Caco-2 (cell line): ENCODE measurements around the gene SIMC1. TPM values are rescaled to one million over a fixed set of nuclear protein-coding genes. Genes with fewer than 3 reads are reported as not detected.
"Not testable (repeated sequence)": the region's sequence is repeated elsewhere in the genome, so short reads cannot be mapped to it uniquely, and the experiment has no call there.

Experiments
- Bru-seq: library from RNA; stranded (reverse); fragments of 400-500 nt; gene quantifications from one replicate; lab custom pipeline; 2021; lab: Mats Ljungman, UMichigan
- BruChase-seq, 2 experiments: library from RNA; stranded (reverse); fragments of 400-500 nt; gene quantifications; one replicate each; lab custom pipeline; 2021; lab: Mats Ljungman, UMichigan
- BruUV-seq: library from RNA; stranded (reverse); fragments of 400-500 nt; replicated peaks from 2 replicates; lab custom pipeline; 2021; lab: Mats Ljungman, UMichigan
- CTCF ChIA-PET: fragments of 300-600 bp; sonication (Branson Sonifier 250); formaldehyde crosslinking; loops from one replicate; lab custom pipeline; 2022; ENCODE audit warnings: antibody characterized with exemption; lab: Charles Lee
- POLR2A ChIA-PET: fragments of 300-600 bp; sonication (Branson Sonifier 250); formaldehyde crosslinking; loops from one replicate; lab custom pipeline; 2022; ENCODE audit warnings: antibody characterized with exemption; lab: Charles Lee
- DNase-seq, 2 experiments: peaks; one replicate each; pipeline versions ENCODE4 v3.0.0 to v3.0.0-alpha.2; 2020 to 2022
- H3K27me3 ChIP-seq: replicated peaks from 2 replicates; pipeline ENCODE4 v1.6.0; 2011; ENCODE audit warnings: low read length; ENCODE audit not compliant: control insufficient read depth, insufficient read depth
- H3K36me3 ChIP-seq: 2 replicates; pipeline ENCODE4 v1.5.1; 2011; ENCODE audit warnings: low read length; ENCODE audit not compliant: control insufficient read depth, insufficient read depth
- H3K4me1 ChIP-seq: fragments of 250-450 bp; sonication (Bioruptor Pico); 2 replicates; pipeline ENCODE4 v1.5.1; 2020; ENCODE audit warnings: mild to moderate bottlenecking
- H3K4me3 ChIP-seq: 2 replicates; pipeline ENCODE4 v1.5.1; 2011; ENCODE audit warnings: low read depth, mild to moderate bottlenecking, control low read depth, low read length
- H3K9me3 ChIP-seq: fragments of 250-450 bp; sonication (Bioruptor Pico); 2 replicates; pipeline ENCODE4 v1.5.1; 2020; ENCODE audit warnings: mild to moderate bottlenecking, moderate library complexity
- H3K27ac Mint-ChIP-seq: one replicate; pipeline ENCODE4 v1.8.0; 2022; ENCODE audit warnings: mixed read lengths; ENCODE audit not compliant: unreplicated experiment
- H3K27me3 Mint-ChIP-seq: one replicate; pipeline ENCODE4 v1.8.0; 2022; ENCODE audit warnings: mixed read lengths; ENCODE audit not compliant: insufficient read depth, unreplicated experiment
- H3K36me3 Mint-ChIP-seq: one replicate; pipeline ENCODE4 v1.8.0; 2022; ENCODE audit warnings: mild to moderate bottlenecking, mixed read lengths; ENCODE audit not compliant: insufficient read depth, unreplicated experiment
- H3K4me1 Mint-ChIP-seq: one replicate; pipeline ENCODE4 v1.8.0; 2022; ENCODE audit warnings: low read depth, mixed read lengths; ENCODE audit not compliant: unreplicated experiment
- H3K4me3 Mint-ChIP-seq: one replicate; pipeline ENCODE4 v1.8.0; 2022; ENCODE audit warnings: mild to moderate bottlenecking, moderate library complexity, mixed read lengths; ENCODE audit not compliant: unreplicated experiment
- H3K9me3 Mint-ChIP-seq: one replicate; pipeline ENCODE4 v1.8.0; 2022; ENCODE audit warnings: mixed read lengths; ENCODE audit not compliant: unreplicated experiment
- intact Hi-C: fragments of 100-400 bp; cut with micrococcal nuclease; formaldehyde crosslinking; loops from one replicate; pipeline ENCODE4 v1.10.0; 2022; ENCODE audit not compliant: unreplicated experiment
- long read RNA-seq: library from polyadenylated mRNA; stranded (forward); transcript quantifications from one replicate; pipeline ENCODE4 v2.0.0, GENCODE V29; 2022
- total RNA-seq: library from RNA; stranded (reverse); gene quantifications from 2 replicates; pipeline ENCODE4 v1.2.3, GENCODE V29; 2022
- TF ChIP-seq, protein P1 (sequence below), 2 experiments: fragments of 200-600 bp in 1 of 2; IDR thresholded peaks; 1 replicate in 1 of 2; 2 replicates in 1 of 2; pipeline versions ENCODE4 v1.5.1 to v1.8.0; 2011 to 2022; ENCODE audit warnings: antibody characterized with exemption in 1 of 2, control low read depth in 1 of 2, inconsistent platforms in 1 of 2, low read depth in 1 of 2, low read length in 1 of 2, mild to moderate bottlenecking in 1 of 2, moderate library complexity in 1 of 2; ENCODE audit not compliant: insufficient read depth in 1 of 2, severe bottlenecking in 1 of 2, unreplicated experiment in 1 of 2

Gene SIMC1
- total RNA-seq (40.2 and 42.3 TPM in 2 replicates), Bru-seq, nascent RNA (percentile 81 among the genes with signal in this experiment), BruChase-seq, experiment 1, labeled RNA remaining after a 2-hour chase (percentile 80 among the genes with signal in this experiment), BruChase-seq, experiment 2, labeled RNA remaining after a 6-hour chase (percentile 73 among the genes with signal in this experiment)
- long read RNA-seq, transcript SIMC1-203 (10 exons, 2,694 nt) = major isoform, 33 of 45 reads
- long read RNA-seq, partial matches to known transcripts = 5 of 45 reads
- long read RNA-seq, other reads (novel, unspliced or antisense) = 6 of 45 reads

DNA sequence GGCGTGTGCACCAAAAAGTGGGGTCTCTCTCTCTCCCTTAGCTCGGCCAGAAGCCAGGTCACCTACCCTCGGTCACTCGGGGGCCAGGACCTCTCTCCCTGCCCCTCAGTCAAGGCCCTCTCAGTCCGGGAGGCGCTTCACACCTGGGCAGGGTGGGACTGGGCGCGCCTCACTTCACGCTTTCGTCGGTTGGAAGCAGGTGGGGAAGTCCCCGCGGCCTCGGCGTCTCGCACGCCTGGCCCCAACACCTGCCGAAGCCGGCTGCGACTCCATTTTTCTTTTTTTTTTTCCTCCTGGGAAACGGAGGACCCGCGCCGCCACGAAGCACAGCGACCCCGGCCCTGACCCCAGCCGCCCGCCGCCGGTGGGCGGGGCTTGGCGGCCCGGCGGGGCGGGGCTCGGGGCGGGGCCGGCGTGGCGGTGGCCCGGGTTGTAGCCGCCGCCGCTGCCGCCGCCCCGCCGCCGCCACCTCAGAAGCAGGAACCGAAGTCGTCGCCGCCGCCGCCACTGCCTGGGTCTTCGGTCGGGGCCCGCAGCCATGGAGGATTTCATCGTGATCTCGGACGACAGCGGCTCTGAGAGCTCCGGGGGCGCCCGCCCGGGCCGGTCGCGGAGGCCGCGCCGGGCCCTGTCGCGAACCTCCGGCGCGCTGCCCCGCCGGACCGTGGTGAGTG lies at the start of gene SIMC1:
Gene SIMC1, plus strand, starts transcription at position 454 of the 674 bp plus-strand sequence. Its CDS starts 85 bp downstream, at position 539.
- BruUV-seq, H3K27me3 Mint-ChIP-seq, H3K36me3 Mint-ChIP-seq, H3K36me3 ChIP-seq, H3K9me3 ChIP-seq, POLR2A ChIA-PET, H3K4me1 ChIP-seq, intact Hi-C loops, H3K9me3 Mint-ChIP-seq, H3K27me3 ChIP-seq, H3K4me1 Mint-ChIP-seq, CTCF ChIA-PET: not testable (repeated sequence)
- H3K4me3 ChIP-seq = peak within 1 kb of the TSS; percentile 36
- Mint-ChIP-seq H3K4me3 (peak within 1 kb of the TSS; percentile 70), H3K27ac (peak within 1 kb of the TSS; percentile 76)
- peak in 1 of 2 experiments; percentile 77 for DNase-seq

DNA sequence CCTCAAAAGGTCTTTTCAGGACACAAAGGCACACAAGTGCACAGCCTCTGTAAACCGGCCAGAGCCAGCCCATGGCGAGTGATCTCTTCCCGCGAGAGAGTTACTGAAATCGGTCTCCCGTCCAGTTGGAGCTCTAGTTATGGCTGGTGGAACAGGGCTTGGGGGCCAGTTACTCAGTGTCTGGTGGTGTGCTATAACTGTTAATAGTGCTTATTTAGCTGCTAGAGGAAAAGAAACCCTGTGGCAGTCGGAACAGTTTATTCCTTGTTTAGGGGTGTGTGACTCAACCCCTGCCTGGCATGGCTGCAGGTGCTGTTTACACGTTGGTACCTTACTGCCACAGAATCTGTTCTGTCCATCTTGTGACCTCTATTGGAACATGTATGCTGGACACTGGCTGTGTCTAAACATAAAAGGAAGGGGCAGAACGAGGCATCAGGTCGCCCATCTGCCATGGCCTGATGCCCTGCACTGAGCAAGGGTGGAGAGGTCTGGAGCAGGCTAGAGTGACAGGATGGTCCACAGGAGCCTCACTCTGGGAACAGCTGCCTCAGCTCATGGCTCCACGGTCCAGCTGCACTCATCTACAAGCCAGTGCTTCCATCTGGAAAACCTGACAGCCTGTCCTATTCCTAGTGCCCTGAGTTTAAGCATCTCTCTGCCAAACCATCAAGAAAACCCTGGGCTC lies 49.6 kb upstream of the SIMC1 start:
- H3K27me3 Mint-ChIP-seq = no peaks in the 10 kb centered on the region
- TF ChIP-seq, protein P1, sequence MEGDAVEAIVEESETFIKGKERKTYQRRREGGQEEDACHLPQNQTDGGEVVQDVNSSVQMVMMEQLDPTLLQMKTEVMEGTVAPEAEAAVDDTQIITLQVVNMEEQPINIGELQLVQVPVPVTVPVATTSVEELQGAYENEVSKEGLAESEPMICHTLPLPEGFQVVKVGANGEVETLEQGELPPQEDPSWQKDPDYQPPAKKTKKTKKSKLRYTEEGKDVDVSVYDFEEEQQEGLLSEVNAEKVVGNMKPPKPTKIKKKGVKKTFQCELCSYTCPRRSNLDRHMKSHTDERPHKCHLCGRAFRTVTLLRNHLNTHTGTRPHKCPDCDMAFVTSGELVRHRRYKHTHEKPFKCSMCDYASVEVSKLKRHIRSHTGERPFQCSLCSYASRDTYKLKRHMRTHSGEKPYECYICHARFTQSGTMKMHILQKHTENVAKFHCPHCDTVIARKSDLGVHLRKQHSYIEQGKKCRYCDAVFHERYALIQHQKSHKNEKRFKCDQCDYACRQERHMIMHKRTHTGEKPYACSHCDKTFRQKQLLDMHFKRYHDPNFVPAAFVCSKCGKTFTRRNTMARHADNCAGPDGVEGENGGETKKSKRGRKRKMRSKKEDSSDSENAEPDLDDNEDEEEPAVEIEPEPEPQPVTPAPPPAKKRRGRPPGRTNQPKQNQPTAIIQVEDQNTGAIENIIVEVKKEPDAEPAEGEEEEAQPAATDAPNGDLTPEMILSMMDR (IDR thresholded peaks at IDR 0.05; ENCODE audit: insufficient read depth in 1 of 2, low read depth in 1 of 2, low read length in 1 of 2, severe bottlenecking in 1 of 2, unreplicated experiment in 1 of 2) = no peak
- no TSS peak for BruUV-seq
- H3K4me3 Mint-ChIP-seq = no peak overlapping the region
- Histone ChIP-seq H3K9me3 (no peaks in the 10 kb centered on the region), H3K36me3 (no peaks in the 10 kb centered on the region), H3K27me3 (no peaks in the 10 kb centered on the region; the same call in 1 of the 2 replicates), H3K4me1 (no peaks in the 10 kb centered on the region), H3K4me3 (no peak overlapping the region)
- H3K9me3 Mint-ChIP-seq = no peaks in the 10 kb centered on the region
- CTCF ChIA-PET = no interaction called here
- no peak for DNase-seq
- no peaks in the 10 kb centered on the region for H3K4me1 Mint-ChIP-seq
- H3K36me3 Mint-ChIP-seq = no peaks in the 10 kb centered on the region
- intact Hi-C loops = no loop called here
- POLR2A ChIA-PET = no interaction called here
- H3K27ac Mint-ChIP-seq = no peak overlapping the region

DNA sequence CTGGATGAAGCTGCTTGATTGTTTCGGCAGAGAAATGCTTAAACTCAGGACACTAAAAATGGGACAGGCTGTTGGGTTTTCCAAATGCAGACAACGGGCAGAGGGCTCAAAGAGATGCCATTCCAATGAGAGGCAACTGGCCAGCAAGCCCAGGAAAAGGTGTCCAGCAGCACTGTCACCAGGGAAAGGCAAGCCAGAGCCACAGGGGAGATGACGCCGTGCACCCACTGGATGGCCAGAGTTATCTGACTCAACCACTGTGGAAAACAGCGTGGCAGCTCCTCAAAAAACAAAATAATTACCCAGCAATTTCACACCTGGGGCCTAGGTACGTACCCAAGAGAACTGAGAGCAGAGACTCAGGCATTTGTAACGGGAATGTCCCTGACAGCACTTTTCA lies 48.4 kb upstream of the SIMC1 start:
- POLR2A ChIA-PET = no interaction called here
- no peaks in the 10 kb centered on the region for H3K36me3 ChIP-seq
- Mint-ChIP-seq H3K4me1 (no peaks in the 10 kb centered on the region), H3K4me3 (no peak overlapping the region), H3K27me3 (no peaks in the 10 kb centered on the region), H3K9me3 (no peaks in the 10 kb centered on the region), H3K27ac (no peak overlapping the region), H3K36me3 (no peaks in the 10 kb centered on the region)
- TF ChIP-seq, protein P1 (IDR thresholded peaks at IDR 0.05; ENCODE audit: insufficient read depth in 1 of 2, low read depth in 1 of 2, low read length in 1 of 2, severe bottlenecking in 1 of 2, unreplicated experiment in 1 of 2) = no peak
- CTCF ChIA-PET = no interaction called here
- intact Hi-C loops = no loop called here
- no peaks in the 10 kb centered on the region for H3K4me1 ChIP-seq
- no peaks in the 10 kb centered on the region; the same call in 1 of the 2 replicates for H3K27me3 ChIP-seq
- H3K9me3 ChIP-seq = no peaks in the 10 kb centered on the region
- no TSS peak for BruUV-seq
- DNase-seq = no peak
- no peak overlapping the region for H3K4me3 ChIP-seq
